ENCODE results near the gene HIBCH.
"Not testable (repeated sequence)": the region's sequence is repeated elsewhere in the genome, so short reads cannot be mapped to it uniquely, and the experiment has no call there.

The HIBCH gene

GRCh38 chr2:190184460-190184859 is 135.2 kb downstream of the HIBCH start:
- no peak for DNase-seq

- no peak for DNase-seq
Observed at GRCh38 chr2:190183539-190183938, 136.1 kb downstream of the HIBCH start.

GRCh38 chr2:190182071-190182524 is 137.5 kb downstream of the HIBCH start:
- no peak for DNase-seq

- DNase-seq, result no peak
Observed at GRCh38 chr2:190181123-190181669, 138.4 kb downstream of the HIBCH start.

GRCh38 chr2:190180313-190181122 is 139.1 kb downstream of the HIBCH start:
- no peak for DNase-seq

- no peak for DNase-seq
Observed at GRCh38 chr2:190179754-190180312, 139.8 kb downstream of the HIBCH start.

GRCh38 chr2:190178066-190178722 is 141.4 kb downstream of the HIBCH start:
- DNase-seq, result no peak

- DNase-seq, result no peak
Observed at GRCh38 chr2:190177249-190178040, 142.2 kb downstream of the HIBCH start.

GRCh38 chr2:190173392-190173791 is 146.2 kb downstream of the HIBCH start:
- DNase-seq, result no peak

- DNase-seq, result no peak
Observed at GRCh38 chr2:190170673-190171072, 149.0 kb downstream of the HIBCH start.

- DNase-seq, result no peak
Observed at GRCh38 chr2:190169221-190170072, 150.2 kb downstream of the HIBCH start.

- no peak for DNase-seq
Observed at GRCh38 chr2:190167702-190168101, 151.9 kb downstream of the HIBCH start.

- no peak for DNase-seq
Observed at GRCh38 chr2:190165491-190165890, 154.1 kb downstream of the HIBCH start.

GRCh38 chr2:190162851-190163250 is 156.8 kb downstream of the HIBCH start:
- DNase-seq, result no peak

GRCh38 chr2:190159453-190159852 is 160.2 kb downstream of the HIBCH start:
- DNase-seq, result no peak

- DNase-seq, result no peak
Observed at GRCh38 chr2:190158798-190159434, 160.7 kb downstream of the HIBCH start.

GRCh38 chr2:190157613-190158528 is 161.8 kb downstream of the HIBCH start:
- not testable (repeated sequence) for DNase-seq

GRCh38 chr2:190156530-190157212 is 163.0 kb downstream of the HIBCH start:
- DNase-seq, result no peak
